Prostate gland (tissue), 2 donors: Measurements from ENCODE around the gene EXOC3L2. TPM values are rescaled to one million over a fixed set of nuclear protein-coding genes. Genes with fewer than 3 reads are reported as not detected.

ENCODE experiments used
- DNase-seq: peaks from one replicate; pipeline ENCODE4 v3.0.0-alpha.2; 2019; ENCODE audit warnings: low spot score
- H3K27ac ChIP-seq, 2 donors: fragments of 200-600 bp; sonication (generic); 2 replicates each; pipeline ENCODE4 v1.5.1; 2017 to 2019
- H3K27me3 ChIP-seq: fragments of 200-600 bp; sonication (generic); replicated peaks from 2 replicates; pipeline ENCODE4 v1.5.1; 2019; ENCODE audit not compliant: insufficient read depth
- H3K36me3 ChIP-seq, 2 donors: fragments of 200-600 bp; sonication (generic); 1 replicate in 1 of 2; 2 replicates in 1 of 2; pipeline versions ENCODE4 v1.5.1 to v1.8.1; 2017 to 2019
- H3K4me1 ChIP-seq: fragments of 200-600 bp; sonication (generic); replicated peaks from 2 replicates; pipeline ENCODE4 v1.5.1; 2019
- H3K4me3 ChIP-seq, 2 donors: fragments of 200-600 bp; sonication (generic); 2 replicates each; pipeline ENCODE4 v1.5.1; 2017 to 2019
- H3K9me3 ChIP-seq: fragments of 200-600 bp; sonication (generic); 2 replicates; pipeline ENCODE4 v1.5.1; 2017
- CTCF ChIP-seq, 4 experiments: fragments of 200-600 bp in 2 of 4; fragments of 450-650 bp in 2 of 4; sonication (generic) in 2 of 4; IDR thresholded peaks; 1 replicate in 3 of 4; 2 replicates in 1 of 4; pipeline ENCODE4 v1.5.1; 2016 to 2019; ENCODE audit warnings: antibody characterized with exemption in 4 of 4, mild to moderate bottlenecking in 2 of 4, moderate library complexity in 2 of 4
- POLR2A ChIP-seq: fragments of 450-650 bp; IDR thresholded peaks from one replicate; pipeline ENCODE4 v1.6.1; 2016; ENCODE audit warnings: antibody characterized with exemption, mild to moderate bottlenecking
- POLR2AphosphoS5 ChIP-seq: sonication (generic); formaldehyde crosslinking; IDR thresholded peaks from one replicate; pipeline ENCODE4 v1.6.1; 2017; ENCODE audit warnings: antibody characterized with exemption
- WGBS: methylation state at CpG from one replicate; pipeline ENCODE4 v1.1.5; 2018; 5-methylcytosine and 5-hydroxymethylcytosine counted together
- intact Hi-C: fragments of 100-400 bp; cut with DNase I; formaldehyde crosslinking; loops from one replicate; pipeline ENCODE4 v1.14.2; 2022
- total RNA-seq, 2 donors: library from RNA; depleted of rRNA; stranded (reverse); fragments of >200 nt; gene quantifications; one replicate each; pipeline ENCODE4 v1.1.0, GENCODE V29; 2016

EXOC3L2 gene
- total RNA-seq, 2 donors from 2014 or later, result 5.8 to 27.0 TPM

DNA sequence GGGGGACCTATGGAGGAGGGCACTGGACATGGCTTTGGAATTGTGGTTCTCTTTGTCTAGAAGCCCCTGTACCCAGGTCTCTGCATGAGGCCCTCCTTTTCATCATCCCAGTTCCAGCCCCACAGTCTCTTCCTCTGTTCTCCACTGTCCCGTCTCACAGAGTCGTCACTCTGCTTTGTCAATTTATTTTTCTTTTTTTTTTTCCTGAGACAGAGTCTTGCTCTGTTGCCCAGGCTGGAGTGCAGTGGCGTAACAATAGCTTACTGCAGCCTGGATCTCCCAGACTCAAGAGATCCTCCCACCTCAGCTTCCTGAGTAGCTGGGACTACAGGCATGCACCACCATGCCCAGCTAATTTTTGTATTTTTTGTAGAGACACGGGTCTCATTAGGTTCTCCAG lies 619 bp upstream of the EXOC3L2 start:
- Histone ChIP-seq H3K36me3 (no peaks in the 10 kb centered on the region), H3K9me3 (no peaks in the 10 kb centered on the region), H3K27ac (no peak overlapping the region), H3K27me3 (no peaks in the 10 kb centered on the region), H3K4me3 (no peak overlapping the region), H3K4me1 (peaks cover 6% of the 10 kb centered on the region)
- intact Hi-C loops, result no loop called here
- DNase-seq, result no peak
- WGBS, result 67% methylated on average over 4 of the region's 4 CpGs
- TF ChIP-seq POLR2AphosphoS5, result no peak
- TF ChIP-seq POLR2A, result no peak
- TF ChIP-seq CTCF (IDR thresholded peaks at IDR 0.05), result no peak

DNA sequence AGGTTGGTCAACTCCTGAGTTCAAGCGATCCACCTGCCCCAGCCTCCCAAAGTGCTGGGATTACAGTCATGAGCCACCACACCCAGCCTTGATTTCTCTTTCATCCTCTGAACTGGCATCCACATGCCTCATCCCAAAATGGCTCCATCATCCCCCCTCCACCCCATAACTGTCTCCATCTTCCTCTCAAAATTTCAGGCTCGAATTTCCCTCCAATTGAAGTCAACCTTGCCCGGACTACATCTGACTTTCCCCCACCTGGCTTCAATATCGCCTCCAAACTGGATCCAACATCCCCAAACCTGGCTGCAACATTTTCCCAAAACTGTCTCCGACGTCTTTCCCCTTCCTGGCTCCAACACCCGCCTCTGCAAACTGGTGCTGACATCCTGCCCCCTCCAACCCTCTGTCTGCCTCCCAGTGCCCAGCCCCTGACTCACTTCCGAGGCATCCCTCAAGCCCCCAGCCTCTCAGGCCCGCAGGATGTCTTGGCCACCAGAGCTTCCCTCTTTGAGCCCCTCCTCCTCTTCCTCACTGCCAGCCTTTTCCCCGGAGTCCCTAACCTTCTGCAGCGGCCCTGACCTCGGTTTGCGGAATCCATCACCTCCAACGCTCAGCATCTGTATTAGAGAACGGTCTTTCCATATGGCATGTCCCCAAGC lies 943 bp downstream of the EXOC3L2 start:
- H3K9me3 ChIP-seq, result no peaks in the 10 kb centered on the region
- no peak for DNase-seq
- intact Hi-C loops, result no loop called here
- H3K36me3 ChIP-seq, result no peaks in the 10 kb centered on the region
- TF ChIP-seq CTCF (IDR thresholded peaks at IDR 0.05) (no peak), POLR2A (no peak), POLR2AphosphoS5 (no peak)
- H3K4me1 ChIP-seq, result no peaks in the 10 kb centered on the region
- H3K4me3 ChIP-seq, result no peak overlapping the region
- no peaks in the 10 kb centered on the region for H3K27me3 ChIP-seq
- no peak overlapping the region for H3K27ac ChIP-seq
- 72% methylated on average over 15 of the region's 15 CpGs for WGBS

DNA sequence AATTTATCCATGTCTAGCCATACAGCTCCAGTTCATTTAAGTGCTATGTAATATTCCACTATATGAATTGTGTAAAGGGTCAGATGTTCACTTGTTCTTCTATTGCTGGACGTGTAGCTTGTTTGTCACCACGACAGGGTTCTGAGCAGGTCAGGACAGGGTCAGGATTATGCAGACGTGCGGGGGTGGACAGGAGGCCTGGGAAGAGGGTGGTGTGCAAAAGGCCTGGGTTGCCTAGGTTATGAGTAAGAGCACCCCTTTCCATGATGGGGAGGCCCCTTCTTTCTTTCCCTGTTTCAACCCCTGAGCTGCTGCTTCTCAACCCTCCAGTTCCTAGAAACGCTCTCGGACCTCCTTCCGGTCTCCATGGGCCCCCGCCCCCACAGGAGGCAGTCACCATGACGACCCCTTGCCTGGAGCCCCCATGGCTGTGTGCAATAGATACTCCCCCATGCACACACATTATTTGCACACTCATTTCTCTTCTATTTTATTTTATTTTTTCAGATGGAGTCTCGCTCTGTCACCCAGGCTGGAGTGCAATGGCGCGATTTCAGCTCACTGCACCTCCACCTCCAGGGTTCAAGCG lies 2.0 kb downstream of the EXOC3L2 start:
- 78% methylated on average over 13 of the region's 13 CpGs for WGBS
- intact Hi-C loops, result no loop called here

GRCh38 chr19:45238556-45238955 lies 6.7 kb downstream of the EXOC3L2 start:
- intact Hi-C loops, result no loop called here
- Histone ChIP-seq H3K4me1 (no peaks in the 10 kb centered on the region), H3K36me3 (no peaks in the 10 kb centered on the region), H3K9me3 (no peaks in the 10 kb centered on the region), H3K4me3 (no peak overlapping the region), H3K27me3 (peaks cover 6% of the 10 kb centered on the region), H3K27ac (no peak overlapping the region)
- DNase-seq, result no peak
- 78% methylated on average over 25 of the region's 25 CpGs for WGBS
- TF ChIP-seq POLR2A, result no peak
- no peak for TF ChIP-seq CTCF (IDR thresholded peaks at IDR 0.05)
- no peak for TF ChIP-seq POLR2AphosphoS5

More for the DNA sequence above, 2.0 kb downstream of the EXOC3L2 start:
- no peak for TF ChIP-seq POLR2A
- no peak for TF ChIP-seq CTCF (IDR thresholded peaks at IDR 0.05)
- TF ChIP-seq POLR2AphosphoS5, result no peak
- H3K4me1 ChIP-seq, result no peaks in the 10 kb centered on the region
- peaks cover 2% of the 10 kb centered on the region for H3K27me3 ChIP-seq
- no peak overlapping the region for H3K27ac ChIP-seq
- no peak overlapping the region for H3K4me3 ChIP-seq
- H3K36me3 ChIP-seq, result no peaks in the 10 kb centered on the region
- no peak for DNase-seq
- H3K9me3 ChIP-seq, result no peaks in the 10 kb centered on the region

- TF ChIP-seq POLR2A (no peak), POLR2AphosphoS5 (no peak), CTCF (IDR thresholded peaks at IDR 0.05) (no peak)
- Histone ChIP-seq H3K9me3 (no peaks in the 10 kb centered on the region), H3K4me1 (no peaks in the 10 kb centered on the region), H3K27me3 (peaks cover 6% of the 10 kb centered on the region), H3K36me3 (no peaks in the 10 kb centered on the region), H3K27ac (no peak overlapping the region), H3K4me3 (no peak overlapping the region)
- intact Hi-C loops, result no loop called here
- 23% methylated on average over 8 of the region's 8 CpGs for WGBS
- DNase-seq, result no peak
Measured at GRCh38 chr19:45235485-45235884, 9.7 kb downstream of the EXOC3L2 start.
